H9 (cell line): ENCODE measurements around the gene RNF225. TPM values are rescaled to one million over a fixed set of nuclear protein-coding genes. Genes with fewer than 3 reads are reported as not detected.

ENCODE experiments used
- DNase-seq: peaks from one replicate; pipeline ENCODE4 v3.0.0-alpha.2; 2017
- H2AFZ ChIP-seq: one replicate; pipeline ENCODE4 v1.6.1; 2013; ENCODE audit warnings: mild to moderate bottlenecking, low read length, control low read depth, moderate library complexity
- H2AK5ac ChIP-seq: 2 replicates; pipeline ENCODE4 v1.6.1; 2013; ENCODE audit warnings: low read length, control low read depth, mixed read lengths; ENCODE audit not compliant: insufficient read length
- H2BK120ac ChIP-seq: one replicate; pipeline ENCODE4 v1.6.1; 2013; ENCODE audit warnings: low read depth, mild to moderate bottlenecking, low read length, control low read depth, inconsistent platforms; ENCODE audit not compliant: poor library complexity, severe bottlenecking
- H2BK12ac ChIP-seq: 2 replicates; pipeline ENCODE4 v1.6.1; 2013; ENCODE audit warnings: low read length, control low read depth, mixed read lengths, low read depth; ENCODE audit not compliant: insufficient read length
- H2BK15ac ChIP-seq: 2 replicates; pipeline ENCODE4 v1.6.1; 2013; ENCODE audit warnings: low read depth, low read length, control low read depth
- H2BK20ac ChIP-seq: one replicate; pipeline ENCODE4 v1.6.1; 2013; ENCODE audit warnings: low read depth, mild to moderate bottlenecking, low read length, control low read depth, inconsistent platforms; ENCODE audit not compliant: poor library complexity, severe bottlenecking
- H2BK5ac ChIP-seq: 2 replicates; pipeline ENCODE4 v1.6.1; 2013; ENCODE audit warnings: low read length, control low read depth, mixed read lengths; ENCODE audit not compliant: insufficient read length
- H3K14ac ChIP-seq: 2 replicates; pipeline ENCODE4 v1.6.1; 2013; ENCODE audit warnings: low read length, control low read depth; ENCODE audit not compliant: insufficient read depth
- H3K18ac ChIP-seq: 2 replicates; pipeline ENCODE4 v1.6.1; 2013; ENCODE audit warnings: low read depth, mild to moderate bottlenecking, mixed read lengths, low read length, control low read depth; ENCODE audit not compliant: insufficient read length
- H3K23ac ChIP-seq: 2 replicates; pipeline ENCODE4 v1.6.1; 2013; ENCODE audit warnings: low read length, control low read depth, mixed read lengths, low read depth; ENCODE audit not compliant: insufficient read length
- H3K23me2 ChIP-seq: 2 replicates; pipeline ENCODE4 v1.6.1; 2013; ENCODE audit warnings: low read depth, mild to moderate bottlenecking, mixed read lengths, low read length, control low read depth; ENCODE audit not compliant: insufficient read length, poor library complexity, severe bottlenecking
- H3K27ac ChIP-seq: 2 replicates; pipeline ENCODE4 v1.5.1; 2013; ENCODE audit warnings: low read length, control low read depth, mixed read lengths, low read depth; ENCODE audit not compliant: insufficient read length
- H3K27me3 ChIP-seq: 2 replicates; pipeline ENCODE4 v1.6.1; 2013; ENCODE audit warnings: low read length, control low read depth, inconsistent platforms; ENCODE audit not compliant: insufficient read depth
- H3K4ac ChIP-seq: 2 replicates; pipeline ENCODE4 v1.6.1; 2013; ENCODE audit warnings: low read depth, mild to moderate bottlenecking, control low read depth, inconsistent platforms, low read length, moderate library complexity
- H3K4me1 ChIP-seq: 2 replicates; pipeline ENCODE4 v1.6.1; 2013; ENCODE audit warnings: low read length, control low read depth, inconsistent platforms; ENCODE audit not compliant: insufficient read depth
- H3K4me2 ChIP-seq: 2 replicates; pipeline ENCODE4 v1.6.1; 2013; ENCODE audit warnings: low read length, control low read depth, mixed read lengths; ENCODE audit not compliant: insufficient read length, insufficient read depth
- H3K56ac ChIP-seq: 2 replicates; pipeline ENCODE4 v1.6.1; 2013; ENCODE audit warnings: low read depth, mild to moderate bottlenecking, mixed read lengths, low read length, control low read depth; ENCODE audit not compliant: insufficient read length
- H3K79me1 ChIP-seq: 2 replicates; pipeline ENCODE4 v1.6.1; 2013; ENCODE audit warnings: low read depth, mild to moderate bottlenecking, moderate library complexity, low read length, control low read depth, inconsistent platforms; ENCODE audit not compliant: insufficient read depth, poor library complexity, severe bottlenecking
- H3K79me2 ChIP-seq: 2 replicates; pipeline ENCODE4 v1.6.1; 2013; ENCODE audit warnings: low read length, control low read depth, inconsistent platforms; ENCODE audit not compliant: insufficient read depth
- H3K9ac ChIP-seq: 2 replicates; pipeline ENCODE4 v1.6.1; 2013; ENCODE audit warnings: low read length, control low read depth, mixed read lengths; ENCODE audit not compliant: insufficient read length; ENCODE audit errors: extremely low read depth
- H3K9me3 ChIP-seq: one replicate; pipeline ENCODE4 v1.6.1; 2013; ENCODE audit warnings: low read depth, low read length, inconsistent platforms; ENCODE audit not compliant: control insufficient read depth
- H3T11ph ChIP-seq: one replicate; pipeline ENCODE4 v1.6.1; 2013; ENCODE audit warnings: mild to moderate bottlenecking, low read length, control low read depth, inconsistent platforms
- H4K20me1 ChIP-seq: one replicate; pipeline ENCODE4 v1.6.1; 2013; ENCODE audit not compliant: control insufficient read depth, insufficient read length, insufficient read depth
- H4K5ac ChIP-seq: 2 replicates; pipeline ENCODE4 v1.6.1; 2013; ENCODE audit warnings: low read depth, mild to moderate bottlenecking, mixed read lengths, low read length, control low read depth; ENCODE audit not compliant: insufficient read length
- H4K8ac ChIP-seq: replicated peaks from 2 replicates; pipeline ENCODE4 v1.6.1; 2013; ENCODE audit warnings: low read length, control low read depth, mixed read lengths, low read depth; ENCODE audit not compliant: insufficient read length
- H4K91ac ChIP-seq: 2 replicates; pipeline ENCODE4 v1.6.1; 2013; ENCODE audit warnings: low read depth, mild to moderate bottlenecking, moderate library complexity, mixed read lengths, low read length, control low read depth; ENCODE audit not compliant: insufficient read length
- H3K27ac Mint-ChIP-seq, 3 experiments: 2 replicates in 2 of 3; 3 replicates in 1 of 3; pipeline ENCODE4 v1.8.0; 2020 to 2021; ENCODE audit warnings: mixed read lengths in 3 of 3, mild to moderate bottlenecking in 1 of 3, moderate library complexity in 1 of 3
- H3K27me3 Mint-ChIP-seq: 2 replicates; pipeline ENCODE4 v1.8.0; 2021; ENCODE audit warnings: low read depth, mild to moderate bottlenecking, moderate library complexity, mixed read lengths
- H3K36me3 Mint-ChIP-seq, 3 experiments: 2 replicates in 2 of 3; 3 replicates in 1 of 3; pipeline ENCODE4 v1.8.0; 2020 to 2021; ENCODE audit warnings: low read depth in 3 of 3, mixed read lengths in 3 of 3; ENCODE audit not compliant: insufficient read depth in 1 of 3
- H3K4me1 Mint-ChIP-seq, 2 experiments: 2 replicates each; pipeline ENCODE4 v1.8.0; 2020; ENCODE audit warnings: mixed read lengths in 2 of 2
- H3K4me3 Mint-ChIP-seq, 2 experiments: 2 replicates in 1 of 2; 3 replicates in 1 of 2; pipeline ENCODE4 v1.8.0; 2020 to 2021; ENCODE audit warnings: mild to moderate bottlenecking in 2 of 2, mixed read lengths in 2 of 2, moderate library complexity in 1 of 2
- H3K9me3 Mint-ChIP-seq, 2 experiments: 2 replicates in 1 of 2; 3 replicates in 1 of 2; pipeline ENCODE4 v1.8.0; 2020; ENCODE audit warnings: mild to moderate bottlenecking in 2 of 2, mixed read lengths in 2 of 2, moderate library complexity in 1 of 2
- WGBS: extraction: QIAGEN DNeasy Blood & Tissue Kit; methylation state at CpG from one replicate; pipeline ENCODE4 v1.1.7; 2013; ENCODE audit warnings: missing lambda C conversion rate, low lambda C conversion rate, mixed read lengths; ENCODE audit not compliant: insufficient read length; ENCODE audit errors: extremely low coverage; 5-methylcytosine and 5-hydroxymethylcytosine counted together
- total RNA-seq: library from RNA; stranded (reverse); gene quantifications from 2 replicates; pipeline ENCODE4 v1.2.1, GENCODE V29; 2021
- TF ChIP-seq, protein P1 (sequence below): fragments of 200-600 bp; sonication (generic); conservative IDR thresholded peaks from 3 replicates; pipeline ENCODE4 v1.8.0; 2021; ENCODE audit warnings: antibody characterized with exemption, mild to moderate bottlenecking

RNF225 gene
- total RNA-seq, 1 experiment from 2014 or later: 2.1 TPM

DNA sequence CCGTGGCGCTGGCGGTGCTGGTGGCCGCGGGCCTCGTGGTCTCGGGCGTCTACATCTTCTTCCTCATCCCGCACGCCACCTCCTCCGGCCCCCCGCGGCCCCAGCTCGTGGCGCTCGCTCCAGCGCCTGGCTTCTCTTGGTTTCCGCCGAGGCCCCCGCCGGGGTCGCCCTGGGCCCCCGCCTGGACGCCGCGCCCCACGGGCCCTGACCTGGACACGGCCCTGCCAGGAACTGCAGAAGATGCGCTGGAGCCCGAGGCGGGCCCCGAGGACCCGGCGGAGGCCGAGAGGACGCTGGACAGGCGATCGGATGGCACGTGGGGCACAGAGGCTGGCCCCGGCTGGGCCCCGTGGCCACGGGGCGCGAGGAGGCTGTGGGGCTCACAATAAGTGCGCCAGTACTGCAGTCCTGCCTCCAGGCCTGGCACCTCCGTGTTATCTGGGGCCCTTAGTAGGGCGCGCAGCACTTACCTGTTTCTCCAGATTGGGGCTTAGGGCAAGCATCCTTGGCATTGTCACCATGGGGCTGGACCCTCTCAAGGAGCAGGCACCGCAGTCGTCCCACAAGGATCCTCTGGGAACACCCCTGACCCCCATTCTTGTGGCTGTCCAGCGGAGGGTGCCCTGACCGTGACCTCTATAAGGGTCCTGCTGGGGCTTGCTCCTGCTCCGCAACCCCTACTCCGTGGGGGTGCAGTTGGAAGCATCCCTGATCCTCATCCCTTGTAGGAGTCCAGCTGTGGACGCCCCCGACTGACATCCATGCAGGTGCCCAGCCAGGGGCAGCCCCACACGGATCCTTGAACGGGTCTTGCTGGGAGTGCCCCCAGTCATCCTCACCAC lies 1.5 kb downstream of the RNF225 start:
- Histone ChIP-seq H2AFZ (no peak overlapping the region), H3K18ac (no peak overlapping the region)
- DNase-seq: no peak

More for the DNA sequence above, 1.5 kb downstream of the RNF225 start:
- H3K23ac ChIP-seq: no peak overlapping the region
- H4K20me1 ChIP-seq: peaks cover 5% of the 10 kb centered on the region
- H2BK15ac ChIP-seq: no peak overlapping the region
- H3K56ac ChIP-seq: no peak overlapping the region
- no peak overlapping the region for H3K27ac ChIP-seq
- H3K4ac ChIP-seq: no peak overlapping the region
- no peak overlapping the region for H3K4me2 ChIP-seq
- H3K9ac ChIP-seq: no peak overlapping the region
- H3K79me2 ChIP-seq: no peaks in the 10 kb centered on the region
- peaks cover 3% of the 10 kb centered on the region for H3K79me1 ChIP-seq
- no peak overlapping the region for H3K14ac ChIP-seq
- peaks cover 13% of the 10 kb centered on the region for H3K23me2 ChIP-seq
- H4K91ac ChIP-seq: no peak overlapping the region
- H3K9me3 ChIP-seq: no peaks in the 10 kb centered on the region
- H2BK20ac ChIP-seq: no peak overlapping the region
- no peak overlapping the region for H2BK120ac ChIP-seq
- H3K9me3 Mint-ChIP-seq: no peaks in the 10 kb centered on the region
- peak overlapping the region in 1 of 2 experiments; percentile 24; a peak in 1 of 5 replicates for H3K4me3 Mint-ChIP-seq
- H3K4me1 Mint-ChIP-seq: peaks cover 10 to 16% of the 10 kb centered on the region in 2 experiments
- no peak overlapping the region for H2AK5ac ChIP-seq
- no peak overlapping the region for H3K27ac Mint-ChIP-seq
- no CpG with 5 or more reads among the region's 58 CpGs for WGBS
- no peaks in the 10 kb centered on the region for H3K4me1 ChIP-seq
- no peak overlapping the region for H3T11ph ChIP-seq
- H4K5ac ChIP-seq: no peak overlapping the region
- H2BK5ac ChIP-seq: no peak overlapping the region
- TF ChIP-seq, protein P1, sequence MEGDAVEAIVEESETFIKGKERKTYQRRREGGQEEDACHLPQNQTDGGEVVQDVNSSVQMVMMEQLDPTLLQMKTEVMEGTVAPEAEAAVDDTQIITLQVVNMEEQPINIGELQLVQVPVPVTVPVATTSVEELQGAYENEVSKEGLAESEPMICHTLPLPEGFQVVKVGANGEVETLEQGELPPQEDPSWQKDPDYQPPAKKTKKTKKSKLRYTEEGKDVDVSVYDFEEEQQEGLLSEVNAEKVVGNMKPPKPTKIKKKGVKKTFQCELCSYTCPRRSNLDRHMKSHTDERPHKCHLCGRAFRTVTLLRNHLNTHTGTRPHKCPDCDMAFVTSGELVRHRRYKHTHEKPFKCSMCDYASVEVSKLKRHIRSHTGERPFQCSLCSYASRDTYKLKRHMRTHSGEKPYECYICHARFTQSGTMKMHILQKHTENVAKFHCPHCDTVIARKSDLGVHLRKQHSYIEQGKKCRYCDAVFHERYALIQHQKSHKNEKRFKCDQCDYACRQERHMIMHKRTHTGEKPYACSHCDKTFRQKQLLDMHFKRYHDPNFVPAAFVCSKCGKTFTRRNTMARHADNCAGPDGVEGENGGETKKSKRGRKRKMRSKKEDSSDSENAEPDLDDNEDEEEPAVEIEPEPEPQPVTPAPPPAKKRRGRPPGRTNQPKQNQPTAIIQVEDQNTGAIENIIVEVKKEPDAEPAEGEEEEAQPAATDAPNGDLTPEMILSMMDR: no peak
- peaks cover 14% of the 10 kb centered on the region for H3K27me3 Mint-ChIP-seq
- no peaks in the 10 kb centered on the region; the same call in 1 of the 2 replicates for H3K27me3 ChIP-seq
- H3K36me3 Mint-ChIP-seq: peaks cover 26 to 32% (median 27%) of the 10 kb centered on the region in 3 experiments; a peak in 6 of 7 replicates
- H4K8ac ChIP-seq: no peak overlapping the region
- H2BK12ac ChIP-seq: no peak overlapping the region
